ENCODE results near the gene SFXN1.

SFXN1 gene

GRCh38 chr5:175544108-175544511 lies 65.8 kb downstream of the SFXN1 start:
- no peak for DNase-seq

GRCh38 chr5:175544586-175544985 lies 66.2 kb downstream of the SFXN1 start:
- DNase-seq: no peak

GRCh38 chr5:175547842-175548241 lies 69.5 kb downstream of the SFXN1 start:
- no peak for DNase-seq

- no peak for DNase-seq
These were observed 70.4 kb downstream of the SFXN1 start for GRCh38 chr5:175548626-175549311.

GRCh38 chr5:175550055-175550805 lies 71.9 kb downstream of the SFXN1 start:
- no peak for DNase-seq

- DNase-seq: no peak
These were observed 72.9 kb downstream of the SFXN1 start for GRCh38 chr5:175551266-175551665.

- DNase-seq: no peak
These were observed 75.9 kb downstream of the SFXN1 start for GRCh38 chr5:175554296-175554695.

- no peak for DNase-seq
These were observed 76.9 kb downstream of the SFXN1 start for GRCh38 chr5:175555168-175555785.

GRCh38 chr5:175556794-175557193 lies 78.4 kb downstream of the SFXN1 start:
- DNase-seq: no peak

- no peak for DNase-seq
These were observed 79.4 kb downstream of the SFXN1 start for GRCh38 chr5:175557778-175558177.

GRCh38 chr5:175558801-175559480 lies 80.6 kb downstream of the SFXN1 start:
- no peak for DNase-seq

- no peak for DNase-seq
These were observed 81.7 kb downstream of the SFXN1 start for GRCh38 chr5:175560011-175560410.

GRCh38 chr5:175561085-175561484 lies 82.7 kb downstream of the SFXN1 start:
- no peak for DNase-seq

GRCh38 chr5:175564716-175565115 lies 86.4 kb downstream of the SFXN1 start:
- DNase-seq: no peak

GRCh38 chr5:175566697-175567096 lies 88.3 kb downstream of the SFXN1 start:
- no peak for DNase-seq

GRCh38 chr5:175567954-175568353 lies 89.6 kb downstream of the SFXN1 start:
- no peak for DNase-seq

- DNase-seq: no peak
These were observed 91.3 kb downstream of the SFXN1 start for GRCh38 chr5:175569701-175570100.

GRCh38 chr5:175572886-175573285 lies 94.5 kb downstream of the SFXN1 start:
- DNase-seq: no peak

GRCh38 chr5:175573493-175574269 lies 95.3 kb downstream of the SFXN1 start:
- DNase-seq: no peak

- DNase-seq: no peak
These were observed 96.9 kb downstream of the SFXN1 start for GRCh38 chr5:175575301-175575700.

GRCh38 chr5:175576096-175576495 lies 97.7 kb downstream of the SFXN1 start:
- DNase-seq: no peak

GRCh38 chr5:175576591-175576990 lies 98.2 kb downstream of the SFXN1 start:
- DNase-seq: no peak

Measured in stimulated activated CD4-positive, alpha-beta T cell treated with anti-CD3 and anti-CD28 coated beads, Interleukin-1b, Interleukin-23, amount 100 ng/mL, for 48 hours (primary cell).